DOHH2 (cell line): Measurements from ENCODE around the gene DCPS.
A peak's percentile ranks its signal among the peaks of the same experiment; 100 is the strongest.

Experiments
- H3F3A ChIP-seq: fragments of 200-600 bp; sonication (generic), shearing (Covaris generic); 2 replicates; pipeline ENCODE4 v1.6.0; 2016; ENCODE audit warnings: antibody characterized with exemption, mild to moderate bottlenecking; ENCODE audit not compliant: control insufficient read depth, insufficient read depth
- H3K27ac ChIP-seq: fragments of 200-600 bp; sonication (generic); 2 replicates; pipeline ENCODE4 v1.5.1; 2014; ENCODE audit warnings: low read depth, mild to moderate bottlenecking, low read length, moderate library complexity
- H3K27me3 ChIP-seq: fragments of 200-600 bp; sonication (generic); 2 replicates; pipeline ENCODE4 v1.6.1; 2014; ENCODE audit warnings: mild to moderate bottlenecking, low read length, mixed read lengths; ENCODE audit not compliant: control insufficient read depth
- H3K36me3 ChIP-seq: fragments of 200-600 bp; sonication (generic); 2 replicates; pipeline ENCODE4 v1.6.1; 2014; ENCODE audit warnings: mild to moderate bottlenecking, low read length, moderate library complexity, mixed read lengths; ENCODE audit not compliant: control insufficient read depth
- H3K4me1 ChIP-seq: fragments of 200-600 bp; sonication (generic); 2 replicates; pipeline ENCODE4 v1.6.1; 2014; ENCODE audit warnings: mild to moderate bottlenecking, low read length, mixed read lengths; ENCODE audit not compliant: control insufficient read depth
- H3K4me2 ChIP-seq: fragments of 200-600 bp; sonication (generic); 2 replicates; pipeline ENCODE4 v1.6.0; 2014; ENCODE audit warnings: mild to moderate bottlenecking, low read length, moderate library complexity
- H3K4me3 ChIP-seq: fragments of 200-600 bp; sonication (generic); 2 replicates; pipeline ENCODE4 v1.5.1; 2014; ENCODE audit warnings: mild to moderate bottlenecking, low read length, mixed read lengths
- H3K79me2 ChIP-seq: fragments of 200-600 bp; sonication (generic); 2 replicates; pipeline ENCODE4 v1.6.1; 2014; ENCODE audit warnings: mild to moderate bottlenecking, low read length, mixed read lengths; ENCODE audit not compliant: control insufficient read depth
- H3K9me2 ChIP-seq: fragments of 200-600 bp; sonication (generic); replicated peaks from 2 replicates; pipeline ENCODE4 v1.6.1; 2014; ENCODE audit warnings: mild to moderate bottlenecking, low read length, mixed read lengths; ENCODE audit not compliant: control insufficient read depth
- H3K9me3 ChIP-seq: fragments of 200-600 bp; sonication (generic); 2 replicates; pipeline ENCODE4 v1.6.1; 2014; ENCODE audit warnings: antibody characterized with exemption, low read length, mixed read lengths; ENCODE audit not compliant: control insufficient read depth, insufficient read depth
- H4K20me1 ChIP-seq: fragments of 200-600 bp; sonication (generic); 2 replicates; pipeline ENCODE4 v1.6.0; 2014; ENCODE audit warnings: low read depth, mild to moderate bottlenecking, antibody characterized with exemption, low read length, moderate library complexity; ENCODE audit not compliant: control insufficient read depth, insufficient read depth
- CTCF ChIP-seq: fragments of 200-600 bp; sonication (generic); IDR thresholded peaks from one replicate; pipeline ENCODE4 v1.5.1; 2014; ENCODE audit warnings: antibody characterized with exemption, mild to moderate bottlenecking, low read depth, low read length; ENCODE audit not compliant: poor library complexity, severe bottlenecking
- EZH2phosphoT487 ChIP-seq: fragments of 200-600 bp; sonication (generic); IDR thresholded peaks from 2 replicates; pipeline ENCODE4 v1.6.1; 2017; ENCODE audit warnings: borderline replicate concordance, mild to moderate bottlenecking, antibody characterized with exemption, low read length, moderate library complexity, mixed read lengths

The DCPS gene

GRCh38 chr11:126277780-126278179, 26.1 kb upstream of the DCPS start:
- Histone ChIP-seq H3K9me2 (no peaks in the 10 kb centered on the region), H3K79me2 (no peaks in the 10 kb centered on the region), H3K27me3 (no peaks in the 10 kb centered on the region), H3F3A (peaks cover 15% of the 10 kb centered on the region; the same call in 1 of the 2 replicates), H3K4me2 (no peak overlapping the region), H3K27ac (no peak overlapping the region), H3K4me3 (no peak overlapping the region), H3K4me1 (peaks cover 28% of the 10 kb centered on the region), H3K9me3 (no peaks in the 10 kb centered on the region), H4K20me1 (no peaks in the 10 kb centered on the region), H3K36me3 (peaks cover 50% of the 10 kb centered on the region)
- TF ChIP-seq EZH2phosphoT487 (no peak), CTCF (no peak)

- Histone ChIP-seq H3K79me2 (peaks cover 7% of the 10 kb centered on the region), H3K9me3 (no peaks in the 10 kb centered on the region), H3K27me3 (no peaks in the 10 kb centered on the region), H3K4me2 (no peak overlapping the region), H3K4me3 (no peak overlapping the region), H4K20me1 (no peaks in the 10 kb centered on the region), H3F3A (peaks cover 15% of the 10 kb centered on the region; the same call in 1 of the 2 replicates), H3K36me3 (peaks cover 36% of the 10 kb centered on the region), H3K27ac (no peak overlapping the region), H3K4me1 (peaks cover 36% of the 10 kb centered on the region), H3K9me2 (no peaks in the 10 kb centered on the region)
- no peak for TF ChIP-seq CTCF
- TF ChIP-seq EZH2phosphoT487, result no peak
Observed at GRCh38 chr11:126279191-126279590, 24.7 kb upstream of the DCPS start.

- Histone ChIP-seq H3K4me3 (peak overlapping the region; percentile 31; the same call in 1 of the 2 replicates), H3K4me1 (peaks cover 49% of the 10 kb centered on the region), H3K27ac (no peak overlapping the region), H3K9me2 (no peaks in the 10 kb centered on the region), H3K27me3 (no peaks in the 10 kb centered on the region), H3K9me3 (no peaks in the 10 kb centered on the region), H3K36me3 (peaks cover 23% of the 10 kb centered on the region), H3F3A (peaks cover 15% of the 10 kb centered on the region; the same call in 1 of the 2 replicates), H4K20me1 (no peaks in the 10 kb centered on the region), H3K79me2 (peaks cover 16% of the 10 kb centered on the region), H3K4me2 (peak overlapping the region; percentile 50)
- TF ChIP-seq CTCF, result no peak
- no peak for TF ChIP-seq EZH2phosphoT487
Observed at GRCh38 chr11:126280595-126280994, 23.3 kb upstream of the DCPS start.

- H3K9me3 ChIP-seq, result no peaks in the 10 kb centered on the region
- H3F3A ChIP-seq, result peaks cover 15% of the 10 kb centered on the region; the same call in 1 of the 2 replicates
- no peak overlapping the region for H3K4me3 ChIP-seq
- peaks cover 16% of the 10 kb centered on the region for H3K79me2 ChIP-seq
- H3K4me2 ChIP-seq, result peak overlapping the region; percentile 50; the same call in 1 of the 2 replicates
- H3K4me1 ChIP-seq, result peaks cover 49% of the 10 kb centered on the region
- peaks cover 17% of the 10 kb centered on the region for H3K36me3 ChIP-seq
- H3K9me2 ChIP-seq, result no peaks in the 10 kb centered on the region
- no peak overlapping the region for H3K27ac ChIP-seq
- no peaks in the 10 kb centered on the region for H3K27me3 ChIP-seq
- no peak for TF ChIP-seq EZH2phosphoT487
- no peak for TF ChIP-seq CTCF
- H4K20me1 ChIP-seq, result no peaks in the 10 kb centered on the region
Observed at GRCh38 chr11:126281245-126281644, 22.6 kb upstream of the DCPS start.
